GM21737 (cell line): Measurements from ENCODE around the gene TRPM2.
"Not testable (repeated sequence)": the region's sequence is repeated elsewhere in the genome, so short reads cannot be mapped to it uniquely, and the experiment has no call there.

Experiments used
- ATAC-seq: cut with Tn5 transposase; IDR thresholded peaks from one replicate; pipeline ENCODE4 v1.9.1; 2021; ENCODE audit warnings: mild to moderate bottlenecking, moderate library complexity; ENCODE audit not compliant: unreplicated experiment

TRPM2 gene

GRCh38 chr21:44391345-44392091 lies 38.1 kb downstream of the TRPM2 start:
- no peak for ATAC-seq

GRCh38 chr21:44392185-44392584 lies 38.8 kb downstream of the TRPM2 start:
- ATAC-seq = no peak

DNA sequence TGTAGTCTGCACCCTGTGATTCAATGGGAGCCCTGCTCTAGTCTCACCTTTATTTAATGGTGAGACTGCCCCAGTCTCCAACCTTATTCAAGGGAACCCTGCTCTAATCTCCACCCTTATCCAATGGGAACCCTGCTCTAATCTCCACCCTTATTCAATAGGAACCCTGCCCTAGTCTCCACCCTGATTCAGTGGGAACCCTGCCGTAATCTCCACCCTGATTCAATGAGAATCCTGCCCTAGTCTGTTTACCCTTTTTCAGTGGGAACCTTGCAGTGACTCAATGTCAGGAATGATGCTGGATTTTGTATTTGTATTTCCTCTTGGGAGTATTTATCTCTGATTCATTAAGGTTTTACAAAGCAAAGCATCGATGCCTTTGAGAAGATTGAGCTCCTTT lies 39.5 kb downstream of the TRPM2 start:
- no peak for ATAC-seq

- no peak for ATAC-seq
These were observed 41.3 kb downstream of the TRPM2 start for GRCh38 chr21:44394733-44395132.

DNA sequence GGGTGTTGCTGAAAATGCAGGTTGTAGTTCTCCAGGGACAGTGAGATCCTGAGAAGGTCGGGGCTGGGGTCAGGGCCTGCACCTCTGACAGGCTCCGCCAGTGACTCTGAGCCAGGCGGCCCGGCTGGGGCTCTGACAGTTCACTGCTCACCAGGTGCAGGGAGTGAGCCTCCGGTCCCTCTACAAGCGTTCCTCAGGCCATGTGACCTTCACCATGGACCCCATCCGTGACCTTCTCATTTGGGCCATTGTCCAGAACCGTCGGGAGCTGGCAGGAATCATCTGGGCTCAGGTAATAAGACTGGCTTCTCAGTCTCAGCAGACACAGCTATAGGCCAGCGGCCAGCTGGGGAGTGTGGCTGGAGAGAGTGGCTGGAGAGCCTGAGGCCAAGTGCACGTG lies 41.8 kb downstream of the TRPM2 start:
- ATAC-seq = no peak

DNA sequence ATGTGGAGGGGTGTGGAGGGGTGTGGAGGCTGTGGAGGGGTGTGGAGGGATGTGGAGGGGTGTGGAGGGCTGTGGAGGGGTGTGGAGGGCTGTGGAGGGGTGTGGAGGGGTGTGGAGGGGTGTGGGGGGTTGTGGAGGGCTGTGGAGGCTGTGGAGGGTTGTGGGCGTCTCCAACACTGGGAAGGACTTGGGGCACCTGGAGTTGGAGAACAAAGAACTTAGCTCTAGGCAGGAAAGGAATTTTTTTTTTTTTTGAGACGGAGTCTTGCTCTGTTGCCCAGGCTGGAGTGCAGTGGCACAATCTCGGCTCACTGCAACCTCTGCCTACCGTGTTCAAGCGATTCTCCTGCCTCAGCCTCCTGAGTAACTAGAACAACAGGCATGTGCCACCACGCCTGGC lies 43.4 kb downstream of the TRPM2 start:
- not testable (repeated sequence) for ATAC-seq

DNA sequence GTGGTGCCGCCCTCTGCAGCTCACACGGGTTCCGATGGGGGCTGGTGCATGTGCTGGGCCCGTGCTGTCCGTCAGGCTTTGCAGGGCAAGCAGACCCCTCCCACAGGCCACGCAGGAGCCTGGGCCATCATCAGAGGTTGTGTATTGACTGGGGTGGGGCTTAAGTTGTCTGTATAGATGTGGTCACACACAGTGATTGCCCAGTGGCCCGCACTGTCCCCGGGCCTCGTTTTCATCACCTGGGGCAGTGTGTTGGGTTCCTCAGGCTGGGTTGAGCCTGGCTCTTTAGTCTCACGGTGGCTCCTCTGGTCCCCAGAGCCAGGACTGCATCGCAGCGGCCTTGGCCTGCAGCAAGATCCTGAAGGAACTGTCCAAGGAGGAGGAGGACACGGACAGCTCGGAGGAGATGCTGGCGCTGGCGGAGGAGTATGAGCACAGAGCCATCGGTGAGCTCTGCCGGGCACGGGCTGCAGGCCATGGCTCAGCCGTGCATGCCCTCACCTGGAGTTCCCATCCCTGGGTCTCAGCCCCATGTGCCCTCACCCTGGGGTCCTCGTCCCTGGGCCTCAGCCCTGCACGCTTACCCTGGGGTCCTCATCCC lies 44.1 kb downstream of the TRPM2 start:
- no peak for ATAC-seq

- no peak for ATAC-seq
These were observed 45.1 kb downstream of the TRPM2 start for GRCh38 chr21:44398499-44398898.

DNA sequence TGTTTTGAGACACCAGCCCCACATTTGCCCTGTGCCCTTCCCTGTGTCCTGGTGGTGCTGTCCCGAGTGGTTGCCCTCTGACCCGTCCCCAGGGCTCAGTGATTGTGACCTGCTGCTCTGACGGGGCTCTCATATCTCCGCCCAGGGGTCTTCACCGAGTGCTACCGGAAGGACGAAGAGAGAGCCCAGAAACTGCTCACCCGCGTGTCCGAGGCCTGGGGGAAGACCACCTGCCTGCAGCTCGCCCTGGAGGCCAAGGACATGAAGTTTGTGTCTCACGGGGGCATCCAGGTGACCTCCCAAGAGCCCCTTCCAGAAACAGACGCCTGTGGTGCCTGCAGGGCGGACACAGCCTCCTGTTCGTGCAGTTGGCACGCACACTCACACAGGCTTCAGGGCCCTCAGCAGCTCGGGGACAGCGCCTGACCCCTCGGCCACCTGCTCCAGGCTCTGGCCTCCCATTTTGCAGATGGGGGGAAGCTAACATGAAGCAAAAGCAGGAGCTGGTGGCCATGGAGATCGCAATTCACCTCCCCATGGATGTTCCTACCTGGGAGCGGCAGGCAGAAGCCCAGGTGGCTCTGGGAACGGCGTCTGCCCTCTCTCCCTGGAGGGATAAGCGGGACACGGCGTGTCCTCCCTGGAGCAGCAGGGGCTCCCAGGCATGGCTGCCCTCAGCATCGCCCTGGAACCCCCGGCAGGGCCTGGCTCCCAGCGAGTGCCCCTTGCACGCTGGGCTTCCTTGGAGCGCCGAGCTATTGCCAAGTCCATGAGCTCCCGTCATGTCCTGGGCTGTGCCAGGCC lies 45.9 kb downstream of the TRPM2 start:
- ATAC-seq = no peak

DNA sequence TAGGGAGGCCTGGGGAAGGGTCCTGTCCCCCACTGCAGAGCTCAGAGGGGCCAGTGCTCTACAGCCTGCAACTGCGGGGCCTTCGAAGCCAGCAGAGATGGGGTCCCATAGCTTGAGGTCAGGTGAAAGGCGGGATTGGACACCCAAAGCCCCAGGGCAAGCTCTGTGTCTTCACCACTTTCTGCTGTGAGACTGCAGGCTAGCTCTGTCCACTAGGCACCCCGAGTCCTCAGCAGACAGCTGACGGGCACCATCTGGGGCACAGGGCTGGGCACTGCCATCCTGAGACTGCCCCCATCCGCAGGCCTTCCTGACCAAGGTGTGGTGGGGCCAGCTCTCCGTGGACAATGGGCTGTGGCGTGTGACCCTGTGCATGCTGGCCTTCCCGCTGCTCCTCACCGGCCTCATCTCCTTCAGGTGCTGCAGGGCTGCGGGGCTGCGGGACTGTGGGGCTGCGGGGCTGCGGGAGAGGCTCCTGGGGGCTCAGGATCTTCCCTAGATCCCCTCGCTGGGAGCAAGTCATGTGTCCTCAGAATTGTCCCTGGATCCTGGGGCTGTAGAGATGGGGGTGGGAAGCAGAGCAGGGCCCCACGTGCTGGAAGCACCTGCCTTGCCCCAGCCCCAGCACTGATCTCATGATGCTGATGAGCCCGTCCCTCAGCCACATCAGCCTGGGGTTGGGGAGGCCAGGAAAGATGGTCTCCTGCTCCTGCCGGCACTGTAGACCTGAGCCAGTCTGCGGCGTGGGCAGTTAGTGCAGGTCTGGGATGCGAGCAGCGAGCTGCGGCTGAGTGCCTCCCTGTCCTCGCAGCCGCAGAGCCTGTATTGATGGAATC lies 46.8 kb downstream of the TRPM2 start:
- no peak for ATAC-seq

- no peak for ATAC-seq
These were observed 47.5 kb downstream of the TRPM2 start for GRCh38 chr21:44400791-44401385.

GRCh38 chr21:44401386-44402160 lies 48.2 kb downstream of the TRPM2 start:
- no peak for ATAC-seq

DNA sequence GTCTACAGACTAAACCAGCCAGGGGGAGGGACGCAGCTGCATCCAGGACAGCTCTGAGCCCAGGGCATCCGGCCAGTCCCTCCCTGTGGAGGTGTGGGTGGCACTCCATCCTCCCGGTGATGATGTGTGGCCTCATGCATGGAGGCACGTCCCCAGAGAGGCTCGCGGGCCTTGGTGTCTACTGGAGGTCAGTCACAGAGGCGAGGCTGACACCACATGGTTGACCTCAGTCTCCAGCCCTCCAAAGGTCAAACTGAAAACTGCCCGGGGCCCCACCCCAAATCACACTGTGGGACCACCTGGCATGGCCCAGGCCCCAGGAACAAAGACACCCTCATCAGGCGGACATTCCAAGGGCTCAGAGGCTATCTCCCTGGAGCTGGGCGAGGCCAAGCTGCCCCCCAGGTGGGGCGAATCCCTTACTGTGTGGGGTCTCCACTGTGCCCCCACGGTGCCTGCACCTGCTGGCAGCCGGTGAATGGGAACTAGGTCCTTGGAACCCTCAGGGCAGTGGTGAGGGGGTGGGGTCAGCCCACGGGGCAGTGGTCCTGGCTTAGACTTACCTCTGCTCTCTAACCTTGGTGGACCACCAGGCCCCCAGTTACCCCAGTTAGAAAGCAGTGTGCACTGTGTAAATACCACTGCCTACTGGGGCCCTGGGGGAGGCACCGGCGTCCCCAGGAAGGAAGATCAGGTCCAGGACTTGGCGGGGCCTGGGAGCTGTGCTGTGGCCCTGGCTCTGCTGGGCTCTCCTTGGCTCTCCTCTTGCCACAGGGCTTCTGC lies 49.1 kb downstream of the TRPM2 start:
- ATAC-seq = no peak

DNA sequence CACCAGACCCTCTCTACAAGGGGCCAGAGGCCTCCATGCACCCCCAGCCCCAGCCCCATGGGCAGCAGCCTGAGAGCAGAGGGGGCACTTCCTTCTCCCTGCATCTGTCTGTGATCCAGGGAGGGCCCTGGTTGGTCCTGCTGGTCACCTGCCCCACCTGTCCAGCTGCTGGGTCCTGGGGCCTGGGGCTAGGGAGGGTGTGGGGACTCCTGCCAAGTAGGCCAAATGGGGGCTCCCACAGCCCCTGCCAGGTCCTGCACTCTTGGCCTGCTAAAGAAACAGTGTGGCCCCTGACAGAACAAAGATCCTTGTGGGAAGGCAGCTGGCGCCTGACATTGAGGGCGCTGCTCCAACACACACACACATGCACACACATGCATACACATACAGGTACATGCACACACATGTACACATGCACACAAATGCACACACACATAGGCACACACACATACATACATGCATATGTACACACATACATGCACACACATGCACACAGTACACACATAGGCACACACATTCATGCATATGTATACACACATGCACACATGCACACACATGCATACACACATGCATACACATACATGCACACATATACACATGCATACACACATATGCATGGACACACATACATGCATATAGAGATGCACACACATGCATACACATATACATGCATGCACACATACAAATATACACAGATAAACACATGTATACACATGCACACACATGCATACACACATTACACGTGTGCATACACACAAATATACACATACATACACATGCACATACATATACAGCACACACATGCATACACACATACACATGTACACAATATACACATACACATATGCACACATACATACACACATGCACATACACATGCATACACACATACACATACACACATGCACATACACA lies 49.9 kb downstream of the TRPM2 start:
- ATAC-seq = no peak

GRCh38 chr21:44404482-44404881 lies 51.1 kb downstream of the TRPM2 start:
- ATAC-seq = not testable (repeated sequence)

DNA sequence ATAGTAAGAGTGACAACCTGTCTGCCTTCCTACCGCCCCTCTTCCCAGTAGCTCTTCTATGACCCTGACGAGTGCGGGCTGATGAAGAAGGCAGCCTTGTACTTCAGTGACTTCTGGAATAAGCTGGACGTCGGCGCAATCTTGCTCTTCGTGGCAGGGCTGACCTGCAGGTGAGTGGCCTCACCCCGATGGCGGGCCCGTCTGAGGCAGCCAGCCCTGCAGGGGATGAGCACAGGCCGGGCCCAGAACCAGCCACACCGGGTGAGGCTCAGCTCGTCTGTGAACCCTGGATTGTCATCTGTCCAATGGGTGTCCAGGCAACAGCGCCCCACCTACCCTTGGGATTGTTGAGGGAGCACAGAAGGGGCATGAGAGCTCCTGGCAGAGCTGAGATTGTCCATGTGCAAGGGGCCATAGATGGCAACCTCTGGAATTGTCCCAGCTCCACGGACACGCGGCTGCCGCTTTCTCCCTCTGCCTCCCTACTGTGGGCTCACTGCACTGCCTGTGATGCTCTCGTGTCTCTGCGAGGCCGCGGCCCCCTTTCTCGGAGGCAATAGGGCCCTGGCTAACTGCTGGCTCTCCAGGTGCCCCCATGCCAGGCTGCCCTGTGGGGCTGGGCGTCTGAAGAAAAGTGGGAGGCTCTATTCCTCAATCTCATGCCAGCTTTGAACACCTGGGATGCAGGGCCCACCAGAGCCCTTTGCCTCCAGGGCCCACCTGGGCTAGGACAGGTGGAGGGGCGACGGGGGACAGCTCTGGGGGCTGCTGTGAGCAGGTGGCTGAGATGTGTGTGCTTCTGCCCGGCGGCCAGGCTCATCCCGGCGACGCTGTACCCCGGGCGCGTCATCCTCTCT lies 51.9 kb downstream of the TRPM2 start:
- ATAC-seq = no peak
